Mucosa of gallbladder (tissue), 1 donor: ENCODE results near the gene UQCC2. TPM values are rescaled to one million over a fixed set of nuclear protein-coding genes. Genes with fewer than 3 reads are reported as not detected.

Experiments used
- DNase-seq: peaks from one replicate; pipeline ENCODE4 v3.0.0-alpha.2; 2020; ENCODE audit warnings: low spot score
- total RNA-seq: library from RNA; stranded (reverse); gene quantifications from one replicate; pipeline ENCODE4 v1.2.1, GENCODE V29; 2021
- donor health status: DM: no; HTN: no; CAD: no.

Gene UQCC2
- total RNA-seq, 1 donor from 2014 or later = 44.3 TPM

- DNase-seq = no peak
Measured at GRCh38 chr6:33707771-33708170, 3.7 kb downstream of the UQCC2 start.

- no peak for DNase-seq
Measured at GRCh38 chr6:33705955-33706725, 5.4 kb downstream of the UQCC2 start.

GRCh38 chr6:33705268-33705885, 6.1 kb downstream of the UQCC2 start:
- no peak for DNase-seq

- no peak for DNase-seq
Measured at GRCh38 chr6:33704215-33705066, 7.1 kb downstream of the UQCC2 start.

- no peak for DNase-seq
Measured at GRCh38 chr6:33702345-33702977, 9.0 kb downstream of the UQCC2 start.

GRCh38 chr6:33700391-33701050, 11.0 kb downstream of the UQCC2 start:
- DNase-seq = peak; percentile 65

GRCh38 chr6:33699739-33700138, 11.8 kb downstream of the UQCC2 start:
- DNase-seq = no peak

- no peak for DNase-seq
Measured at GRCh38 chr6:33699131-33699530, 12.4 kb downstream of the UQCC2 start.

- DNase-seq = no peak
Measured at GRCh38 chr6:33698494-33698893, 13.0 kb downstream of the UQCC2 start.

- DNase-seq = no peak
Measured at GRCh38 chr6:33697845-33698244, 13.7 kb downstream of the UQCC2 start.

GRCh38 chr6:33696548-33697518, 14.7 kb downstream of the UQCC2 start:
- peak; percentile 32 for DNase-seq

- no peak for DNase-seq
Measured at GRCh38 chr6:33696076-33696475, 15.4 kb downstream of the UQCC2 start.

GRCh38 chr6:33695451-33695887, 16.0 kb downstream of the UQCC2 start:
- DNase-seq = no peak

GRCh38 chr6:33694977-33695376, 16.5 kb downstream of the UQCC2 start:
- DNase-seq = no peak

GRCh38 chr6:33694401-33694931, 17.0 kb downstream of the UQCC2 start:
- DNase-seq = no peak

GRCh38 chr6:33693186-33694105, 18.1 kb downstream of the UQCC2 start:
- no peak for DNase-seq

- peak; percentile 37 for DNase-seq
Measured at GRCh38 chr6:33692760-33693158, 18.7 kb downstream of the UQCC2 start.

- DNase-seq = no peak
Measured at GRCh38 chr6:33692078-33692759, 19.3 kb downstream of the UQCC2 start.
